HCT116 (cell line): ENCODE measurements around the gene TUT1. TPM values are rescaled to one million over a fixed set of nuclear protein-coding genes. Genes with fewer than 3 reads are reported as not detected.
"Not testable (repeated sequence)": the region's sequence is repeated elsewhere in the genome, so short reads cannot be mapped to it uniquely, and the experiment has no call there.

Experiments
- ATAC-seq: fragments of 200-7000 bp; cut with Tn5 transposase; 2 replicates; pipeline ENCODE4 v1.9.1; 2020; ENCODE audit warnings: mild to moderate bottlenecking, moderate library complexity
- BruUV-seq: library from RNA; stranded (reverse); fragments of 400-500 nt; replicated peaks from 2 replicates; lab custom pipeline; 2021; lab: Mats Ljungman, UMichigan
- CTCF ChIA-PET: fragments of 300-600 bp; sonication (Branson Sonifier 250); formaldehyde crosslinking; loops from one replicate; lab custom pipeline; 2021; ENCODE audit warnings: antibody characterized with exemption; lab: Charles Lee
- POLR2A ChIA-PET: fragments of 300-600, 350-600 bp; sonication (Branson Sonifier 250); formaldehyde crosslinking; loops from one replicate; lab custom pipeline; 2021; ENCODE audit warnings: antibody characterized with exemption; lab: Charles Lee
- RAD21 ChIA-PET, 2 experiments: fragments of 300-600 bp; sonication (Branson Sonifier 250); formaldehyde crosslinking; loops; one replicate each; lab custom pipeline; 2023; ENCODE audit warnings: low total read pairs in 2 of 2; ENCODE audit not compliant: uncharacterized antibody in 2 of 2, unreplicated experiment in 2 of 2, low non-redundant PET in 1 of 2; lab: Charles Lee
- DNase-seq: peaks from one replicate; pipeline ENCODE4 v3.0.0-alpha.2; 2010; ENCODE audit warnings: low read depth, low spot score
- H2AFZ ChIP-seq: fragments of 200-600 bp; shearing (Covaris generic), sonication (generic); 2 replicates; pipeline ENCODE4 v1.6.1; 2017; ENCODE audit warnings: low read depth, mixed run types, mixed read lengths, antibody characterized with exemption, low read length; ENCODE audit not compliant: poor library complexity, severe bottlenecking
- H3K27ac ChIP-seq: 2 replicates; pipeline ENCODE4 v1.5.1; 2012; ENCODE audit warnings: low read depth, low read length
- H3K27me3 ChIP-seq: fragments of 200-600 bp; sonication (generic); 2 replicates; pipeline ENCODE4 v1.6.1; 2016; ENCODE audit warnings: mixed run types, low read length, mixed read lengths; ENCODE audit not compliant: insufficient read depth
- H3K36me3 ChIP-seq, 2 experiments: fragments of 200-500 bp in 1 of 2; fragments of 200-600 bp in 1 of 2; sonication (Bioruptor generic) in 1 of 2; sonication (generic) in 1 of 2; 2 replicates each; pipeline versions ENCODE4 v1.5.1 to v1.6.1; 2014 to 2016; ENCODE audit warnings: low read length in 2 of 2, inconsistent platforms in 1 of 2, mixed read lengths in 1 of 2, mixed run types in 1 of 2; ENCODE audit not compliant: insufficient read depth in 2 of 2, control insufficient read depth in 1 of 2
- H3K4me1 ChIP-seq, 2 experiments: fragments of 200-600 bp in 1 of 2; sonication (generic) in 1 of 2; 2 replicates each; pipeline versions ENCODE4 v1.5.1 to v1.6.1; 2012 to 2017; ENCODE audit warnings: low read length in 2 of 2, inconsistent platforms in 1 of 2, mild to moderate bottlenecking in 1 of 2, mixed read lengths in 1 of 2, mixed run types in 1 of 2, moderate library complexity in 1 of 2; ENCODE audit not compliant: insufficient read depth in 2 of 2, control insufficient read depth in 1 of 2
- H3K4me2 ChIP-seq: fragments of 200-600 bp; sonication (generic); 2 replicates; pipeline ENCODE4 v1.6.1; 2017; ENCODE audit warnings: mixed run types, low read length, mixed read lengths
- H3K4me3 ChIP-seq, 2 experiments: fragments of 200-600 bp in 1 of 2; sonication (generic) in 1 of 2; replicated peaks in 1 of 2; 2 replicates each; pipeline ENCODE4 v1.5.1; 2011 to 2016; ENCODE audit warnings: low read length in 2 of 2, control low read depth in 1 of 2, low read depth in 1 of 2, mild to moderate bottlenecking in 1 of 2, mixed read lengths in 1 of 2, mixed run types in 1 of 2
- H3K79me2 ChIP-seq: fragments of 200-600 bp; sonication (generic); 2 replicates; pipeline ENCODE4 v1.6.1; 2017; ENCODE audit warnings: mild to moderate bottlenecking, mixed run types, low read length, moderate library complexity, mixed read lengths; ENCODE audit not compliant: insufficient read depth
- H3K9ac ChIP-seq: fragments of 200-600 bp; sonication (generic); 2 replicates; pipeline ENCODE4 v1.6.1; 2016; ENCODE audit warnings: low read length, mixed read lengths
- H3K9me2 ChIP-seq: fragments of 200-600 bp; sonication (generic), shearing (Covaris generic); 2 replicates; pipeline ENCODE4 v1.6.1; 2017; ENCODE audit warnings: mixed run types, mild to moderate bottlenecking, moderate library complexity; ENCODE audit not compliant: insufficient read depth
- H3K9me3 ChIP-seq, 2 experiments: fragments of 200-500 bp in 1 of 2; fragments of 200-600 bp in 1 of 2; sonication (Bioruptor generic) in 1 of 2; sonication (generic) in 1 of 2; 2 replicates each; pipeline ENCODE4 v1.6.1; 2014 to 2017; ENCODE audit warnings: low read length in 2 of 2, mixed read lengths in 2 of 2, inconsistent platforms in 1 of 2, low read depth in 1 of 2, mild to moderate bottlenecking in 1 of 2, mixed run types in 1 of 2, moderate library complexity in 1 of 2; ENCODE audit not compliant: control insufficient read depth in 1 of 2, insufficient read depth in 1 of 2
- H4K20me1 ChIP-seq: fragments of 200-600 bp; sonication (generic), shearing (Covaris generic); 2 replicates; pipeline ENCODE4 v1.6.1; 2017; ENCODE audit warnings: mixed run types, mild to moderate bottlenecking, moderate library complexity; ENCODE audit not compliant: insufficient read depth
- ATF3 ChIP-seq: IDR thresholded peaks from 2 replicates; pipeline ENCODE4 v1.6.1; 2012
- EZH2 ChIP-seq: fragments of 200-600 bp; sonication (generic); IDR thresholded peaks from 2 replicates; pipeline ENCODE4 v1.6.1; 2017; ENCODE audit warnings: antibody characterized with exemption, mixed run types
- POLR2A ChIP-seq: IDR thresholded peaks from 2 replicates; pipeline ENCODE4 v1.7.0; 2011; ENCODE audit warnings: borderline replicate concordance; ENCODE audit not compliant: insufficient read depth, insufficient read length; ENCODE audit errors: extremely low read depth
- POLR2AphosphoS5 ChIP-seq: IDR thresholded peaks from 2 replicates; pipeline ENCODE4 v1.6.1; 2011; ENCODE audit warnings: mild to moderate bottlenecking, low read depth, low read length, moderate library complexity
- SP1 ChIP-seq: IDR thresholded peaks from 2 replicates; pipeline ENCODE4 v1.6.1; 2012; ENCODE audit warnings: low read depth
- TCF7L2 ChIP-seq: IDR thresholded peaks from 2 replicates; pipeline ENCODE4 v1.7.0; 2011; ENCODE audit warnings: borderline replicate concordance, inconsistent platforms; ENCODE audit not compliant: insufficient read depth, insufficient read length; ENCODE audit errors: extremely low read depth
- intact Hi-C: fragments of 100-400 bp; cut with micrococcal nuclease; formaldehyde crosslinking; loops from 2 replicates; pipeline ENCODE4 v1.10.0; 2022
- total RNA-seq: library from RNA; stranded (reverse); gene quantifications from one replicate; pipeline ENCODE4 v1.2.1, GENCODE V29; 2021; ENCODE audit not compliant: unreplicated experiment
- TF ChIP-seq, protein P1 (sequence below): IDR thresholded peaks from 2 replicates; pipeline ENCODE4 v1.6.1; 2012

TUT1 gene
- total RNA-seq, 1 experiment from 2014 or later: 49.0 TPM

DNA sequence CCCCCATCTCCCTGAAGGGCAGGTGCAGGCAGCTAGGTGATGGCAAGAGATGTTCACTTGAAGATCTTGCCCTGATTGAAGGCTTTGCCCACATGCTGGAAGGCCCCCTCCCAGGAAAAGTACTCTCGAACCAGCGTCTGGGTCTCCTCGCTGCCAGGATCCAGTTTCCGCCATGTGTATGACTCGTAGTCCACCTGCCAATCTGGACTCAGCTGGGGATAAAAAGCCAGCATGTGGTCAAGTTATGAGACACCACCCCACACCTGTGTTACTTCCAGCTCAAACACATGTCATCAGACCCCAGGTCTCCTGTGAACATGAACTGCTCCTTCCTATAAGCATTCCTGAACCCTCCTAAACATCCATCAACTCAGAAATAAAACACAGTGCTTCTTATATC lies 31.7 kb downstream of the TUT1 start:
- Histone ChIP-seq H3K4me2 (peak overlapping the region; percentile 94), H3K79me2 (peaks cover 70% of the 10 kb centered on the region), H3K4me1 (peaks cover 85 to 94% of the 10 kb centered on the region in 2 experiments), H3K9ac (peak overlapping the region; percentile 81), H3K27ac (peak overlapping the region; percentile 99), H3K36me3 (peaks cover 20 to 41% of the 10 kb centered on the region in 2 experiments)
- H2AFZ ChIP-seq, H3K27me3 ChIP-seq, H4K20me1 ChIP-seq, H3K9me2 ChIP-seq, ATAC-seq, H3K4me3 ChIP-seq, H3K9me3 ChIP-seq, DNase-seq: not testable (repeated sequence)
- POLR2A ChIA-PET: interaction anchor here (0.7 to 2.7 kb wide), 5 partner anchors 8 to 135 kb away, joined by 3 to 15 read pairs (median 5); partner anchors contain the start of gene EEF1G
- RAD21 ChIA-PET: interaction anchor here (1.1 to 2.7 kb wide), 3 partner anchors 12 to 135 kb away, joined by 3 to 11 read pairs (median 9); no protein-coding TSS in a partner anchor
- intact Hi-C loops: loop anchor here (1.0 to 5.0 kb wide), 4 partner anchors 62 to 283 kb away; no protein-coding TSS in a partner anchor
- BruUV-seq: TSS peak; percentile 98
- CTCF ChIA-PET: interaction anchor here (1.0 to 5.8 kb wide), 5 partner anchors 14 to 165 kb away, joined by 3 to 93 read pairs (median 19); partner anchors contain the start of gene EEF1G

DNA sequence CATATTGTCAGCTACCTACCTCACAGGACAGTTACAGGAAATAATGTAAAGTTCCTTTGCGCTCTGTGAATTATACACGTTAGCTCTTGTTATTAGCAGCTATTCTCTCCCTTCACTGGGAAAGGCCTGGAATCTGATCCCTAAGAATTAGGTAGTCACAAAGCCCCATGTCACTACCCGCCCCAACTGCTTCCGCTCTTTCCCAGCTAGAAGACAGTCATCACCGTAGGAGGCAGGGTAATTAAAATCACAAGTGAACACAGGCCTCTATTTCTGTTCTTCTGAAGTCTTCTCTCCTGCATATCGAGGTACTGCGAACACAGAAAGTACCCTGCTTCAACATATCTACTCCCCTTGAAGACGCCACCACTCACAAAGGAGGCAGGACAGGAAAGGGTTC lies 32.1 kb downstream of the TUT1 start:
- no peak overlapping the region for H3K4me3 ChIP-seq
- H3K4me2 ChIP-seq: peak overlapping the region; percentile 94
- H3K79me2 ChIP-seq: peaks cover 65% of the 10 kb centered on the region
- peak overlapping the region; percentile 81 for H3K9ac ChIP-seq
- ChIA-PET CTCF (interaction anchor here (1.3 to 5.8 kb wide), 4 partner anchors 14 to 165 kb away, joined by 6 to 93 read pairs (median 33); partner anchors contain the start of gene EEF1G), POLR2A (interaction anchor here (0.7 to 2.7 kb wide), 6 partner anchors 8 to 134 kb away, joined by 3 to 15 read pairs (median 4); partner anchors contain the start of gene EEF1G), RAD21 (interaction anchor here (1.1 to 2.3 kb wide), 2 partner anchors 12 to 16 kb away, joined by 3 to 11 read pairs; no protein-coding TSS in a partner anchor)
- DNase-seq (no peak), ATAC-seq (no peak)
- no peaks in the 10 kb centered on the region for H3K27me3 ChIP-seq
- peak overlapping the region; percentile 99 for H3K27ac ChIP-seq
- H2AFZ ChIP-seq: no peak overlapping the region
- no TSS peak for BruUV-seq
- peaks cover 7% of the 10 kb centered on the region; the same call in 1 of the 2 replicates for H4K20me1 ChIP-seq
- intact Hi-C loops: loop anchor here (5.0 kb wide), 1 partner anchor 283 kb away; no protein-coding TSS in a partner anchor
- H3K36me3 ChIP-seq: peaks cover 20 to 41% of the 10 kb centered on the region in 2 experiments
- no peaks in the 10 kb centered on the region for H3K9me3 ChIP-seq
- no peaks in the 10 kb centered on the region for H3K9me2 ChIP-seq
- peaks cover 89 to 98% of the 10 kb centered on the region in 2 experiments for H3K4me1 ChIP-seq
- no peak for TF ChIP-seq TCF7L2
- TF ChIP-seq EZH2: no peak
- TF ChIP-seq POLR2AphosphoS5: no peak
- TF ChIP-seq SP1: no peak
- TF ChIP-seq ATF3: no peak
- no peak for TF ChIP-seq POLR2A
- TF ChIP-seq, protein P1, sequence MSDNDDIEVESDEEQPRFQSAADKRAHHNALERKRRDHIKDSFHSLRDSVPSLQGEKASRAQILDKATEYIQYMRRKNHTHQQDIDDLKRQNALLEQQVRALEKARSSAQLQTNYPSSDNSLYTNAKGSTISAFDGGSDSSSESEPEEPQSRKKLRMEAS: no peak
